ENCODE measurements around the gene TRNAU1AP.

- TF ChIP-seq, protein P1, sequence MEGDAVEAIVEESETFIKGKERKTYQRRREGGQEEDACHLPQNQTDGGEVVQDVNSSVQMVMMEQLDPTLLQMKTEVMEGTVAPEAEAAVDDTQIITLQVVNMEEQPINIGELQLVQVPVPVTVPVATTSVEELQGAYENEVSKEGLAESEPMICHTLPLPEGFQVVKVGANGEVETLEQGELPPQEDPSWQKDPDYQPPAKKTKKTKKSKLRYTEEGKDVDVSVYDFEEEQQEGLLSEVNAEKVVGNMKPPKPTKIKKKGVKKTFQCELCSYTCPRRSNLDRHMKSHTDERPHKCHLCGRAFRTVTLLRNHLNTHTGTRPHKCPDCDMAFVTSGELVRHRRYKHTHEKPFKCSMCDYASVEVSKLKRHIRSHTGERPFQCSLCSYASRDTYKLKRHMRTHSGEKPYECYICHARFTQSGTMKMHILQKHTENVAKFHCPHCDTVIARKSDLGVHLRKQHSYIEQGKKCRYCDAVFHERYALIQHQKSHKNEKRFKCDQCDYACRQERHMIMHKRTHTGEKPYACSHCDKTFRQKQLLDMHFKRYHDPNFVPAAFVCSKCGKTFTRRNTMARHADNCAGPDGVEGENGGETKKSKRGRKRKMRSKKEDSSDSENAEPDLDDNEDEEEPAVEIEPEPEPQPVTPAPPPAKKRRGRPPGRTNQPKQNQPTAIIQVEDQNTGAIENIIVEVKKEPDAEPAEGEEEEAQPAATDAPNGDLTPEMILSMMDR (IDR thresholded peaks at IDR 0.05): no peak
- no peak for TF ChIP-seq POLR2A (IDR thresholded peaks at IDR 0.05)
These were observed 38.9 kb downstream of the TRNAU1AP start, which contains the start of gene RAB42 for GRCh38 chr1:28591708-28592320.

Data from Peyer's patch (tissue), 4 donors.